Measurements from ENCODE around the gene OLFM1.
"Not testable (repeated sequence)": the region's sequence is repeated elsewhere in the genome, so short reads cannot be mapped to it uniquely, and the experiment has no call there.

The OLFM1 gene

GRCh38 chr9:135156525-135157510 lies 69.3 kb downstream of the OLFM1 start:
- FAIRE-seq = no peak

GRCh38 chr9:135157856-135158563 lies 70.5 kb downstream of the OLFM1 start:
- no peak for FAIRE-seq

GRCh38 chr9:135158564-135158937 lies 71.1 kb downstream of the OLFM1 start:
- FAIRE-seq = no peak

GRCh38 chr9:135159801-135160200 lies 72.3 kb downstream of the OLFM1 start:
- FAIRE-seq = no peak

- FAIRE-seq = no peak
These were observed 73.4 kb downstream of the OLFM1 start for GRCh38 chr9:135160862-135161261.

- FAIRE-seq = not testable (repeated sequence)
These were observed 75.1 kb downstream of the OLFM1 start for GRCh38 chr9:135162599-135162998.

- FAIRE-seq = no peak
These were observed 75.7 kb downstream of the OLFM1 start for GRCh38 chr9:135163023-135163780.

- no peak for FAIRE-seq
These were observed 76.6 kb downstream of the OLFM1 start for GRCh38 chr9:135164036-135164435.

- FAIRE-seq = no peak
These were observed 77.7 kb downstream of the OLFM1 start for GRCh38 chr9:135165003-135165711.

GRCh38 chr9:135165756-135166519 lies 78.5 kb downstream of the OLFM1 start:
- no peak for FAIRE-seq

- no peak for FAIRE-seq
These were observed 79.1 kb downstream of the OLFM1 start for GRCh38 chr9:135166565-135166964.

- FAIRE-seq = no peak
These were observed 79.9 kb downstream of the OLFM1 start for GRCh38 chr9:135167356-135167755.

- FAIRE-seq = no peak
These were observed 80.6 kb downstream of the OLFM1 start for GRCh38 chr9:135167849-135168655.

GRCh38 chr9:135169709-135170226 lies 82.3 kb downstream of the OLFM1 start:
- no peak for FAIRE-seq

GRCh38 chr9:135170535-135170934 lies 83.1 kb downstream of the OLFM1 start:
- FAIRE-seq = no peak

Measured in TTC549 (cell line).